ENCODE data around the gene TMEM271. TPM values are rescaled to one million over a fixed set of nuclear protein-coding genes. Genes with fewer than 3 reads are reported as not detected.

The TMEM271 gene
- total and polyA plus RNA-seq, 2 donors (not counting 1 experiment from before 2014, with no cell fraction given), result not detected

DNA sequence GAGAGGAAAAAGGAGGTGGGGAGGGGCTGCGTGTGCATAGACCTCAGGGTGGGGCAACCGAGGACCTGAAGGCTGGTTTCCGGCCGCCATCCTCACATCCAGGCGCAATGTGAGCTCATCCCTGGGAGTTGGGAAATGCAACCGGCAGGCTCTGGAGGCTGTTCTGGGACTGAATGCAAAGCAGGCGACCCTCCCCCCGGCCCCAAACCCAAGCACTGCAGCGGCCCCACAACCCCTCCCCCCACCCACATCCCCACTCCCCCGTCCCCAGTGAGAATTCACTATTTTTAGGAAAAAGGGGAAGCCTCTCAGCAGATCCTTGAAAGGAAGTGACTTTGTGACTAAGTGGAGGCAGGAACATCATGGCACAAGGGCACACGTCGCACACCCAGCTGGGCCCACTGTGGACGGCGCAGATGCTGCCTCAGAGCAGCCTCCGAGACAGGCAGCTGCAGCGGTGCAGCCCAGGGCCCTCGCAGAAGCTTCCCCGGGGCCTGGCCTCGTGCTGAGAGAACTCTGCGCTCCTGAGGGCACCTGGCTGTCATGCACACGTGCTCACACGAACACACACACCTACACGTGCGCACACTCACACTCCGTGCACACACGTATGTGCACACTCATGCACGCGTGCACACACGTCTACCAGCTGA is 47.9 kb upstream of the TMEM271 start:
- Histone ChIP-seq H3K4me1 (ENCODE audit: control insufficient read depth, extremely low read depth, insufficient read depth, low read length) (no peaks in the 10 kb centered on the region), H2AFZ (ENCODE audit: low read length) (no peak overlapping the region), H3K9me3 (ENCODE audit: control insufficient read depth, insufficient read depth, low read depth, low read length) (peaks cover 2% of the 10 kb centered on the region), H3K27ac (ENCODE audit: insufficient read depth, low read length) (no peak overlapping the region), H3K4me3 (replicated peaks in 1 of 4; ENCODE audit: control extremely low read depth in 1 of 4, insufficient read depth in 1 of 4, low read depth in 3 of 4, low read length in 4 of 4) (no peak overlapping the region), H3K36me3 (ENCODE audit: control insufficient read depth, insufficient read depth, low read length) (no peaks in the 10 kb centered on the region), H3K79me2 (ENCODE audit: control insufficient read depth, insufficient read depth, low read length) (no peaks in the 10 kb centered on the region), H3K9ac (ENCODE audit: insufficient read depth, low read length) (no peak overlapping the region), H4K20me1 (ENCODE audit: control insufficient read depth, extremely low read depth, insufficient read depth, low read length) (no peaks in the 10 kb centered on the region), H3K4me2 (ENCODE audit: extremely low read depth, insufficient read depth, low read length) (no peak overlapping the region), H3K27me3 (ENCODE audit: control insufficient read depth, insufficient read depth, low read length) (no peaks in the 10 kb centered on the region)
- DNase-seq (ENCODE audit: low read depth in 2 of 2), result no peak
- TF ChIP-seq, protein P1, sequence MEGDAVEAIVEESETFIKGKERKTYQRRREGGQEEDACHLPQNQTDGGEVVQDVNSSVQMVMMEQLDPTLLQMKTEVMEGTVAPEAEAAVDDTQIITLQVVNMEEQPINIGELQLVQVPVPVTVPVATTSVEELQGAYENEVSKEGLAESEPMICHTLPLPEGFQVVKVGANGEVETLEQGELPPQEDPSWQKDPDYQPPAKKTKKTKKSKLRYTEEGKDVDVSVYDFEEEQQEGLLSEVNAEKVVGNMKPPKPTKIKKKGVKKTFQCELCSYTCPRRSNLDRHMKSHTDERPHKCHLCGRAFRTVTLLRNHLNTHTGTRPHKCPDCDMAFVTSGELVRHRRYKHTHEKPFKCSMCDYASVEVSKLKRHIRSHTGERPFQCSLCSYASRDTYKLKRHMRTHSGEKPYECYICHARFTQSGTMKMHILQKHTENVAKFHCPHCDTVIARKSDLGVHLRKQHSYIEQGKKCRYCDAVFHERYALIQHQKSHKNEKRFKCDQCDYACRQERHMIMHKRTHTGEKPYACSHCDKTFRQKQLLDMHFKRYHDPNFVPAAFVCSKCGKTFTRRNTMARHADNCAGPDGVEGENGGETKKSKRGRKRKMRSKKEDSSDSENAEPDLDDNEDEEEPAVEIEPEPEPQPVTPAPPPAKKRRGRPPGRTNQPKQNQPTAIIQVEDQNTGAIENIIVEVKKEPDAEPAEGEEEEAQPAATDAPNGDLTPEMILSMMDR (conservative IDR thresholded peaks at IDR 0.05 in 1 of 2, IDR thresholded peaks at IDR 0.05 in 1 of 2; ENCODE audit: low read depth in 1 of 2, low read length in 2 of 2), result no peak

DNA sequence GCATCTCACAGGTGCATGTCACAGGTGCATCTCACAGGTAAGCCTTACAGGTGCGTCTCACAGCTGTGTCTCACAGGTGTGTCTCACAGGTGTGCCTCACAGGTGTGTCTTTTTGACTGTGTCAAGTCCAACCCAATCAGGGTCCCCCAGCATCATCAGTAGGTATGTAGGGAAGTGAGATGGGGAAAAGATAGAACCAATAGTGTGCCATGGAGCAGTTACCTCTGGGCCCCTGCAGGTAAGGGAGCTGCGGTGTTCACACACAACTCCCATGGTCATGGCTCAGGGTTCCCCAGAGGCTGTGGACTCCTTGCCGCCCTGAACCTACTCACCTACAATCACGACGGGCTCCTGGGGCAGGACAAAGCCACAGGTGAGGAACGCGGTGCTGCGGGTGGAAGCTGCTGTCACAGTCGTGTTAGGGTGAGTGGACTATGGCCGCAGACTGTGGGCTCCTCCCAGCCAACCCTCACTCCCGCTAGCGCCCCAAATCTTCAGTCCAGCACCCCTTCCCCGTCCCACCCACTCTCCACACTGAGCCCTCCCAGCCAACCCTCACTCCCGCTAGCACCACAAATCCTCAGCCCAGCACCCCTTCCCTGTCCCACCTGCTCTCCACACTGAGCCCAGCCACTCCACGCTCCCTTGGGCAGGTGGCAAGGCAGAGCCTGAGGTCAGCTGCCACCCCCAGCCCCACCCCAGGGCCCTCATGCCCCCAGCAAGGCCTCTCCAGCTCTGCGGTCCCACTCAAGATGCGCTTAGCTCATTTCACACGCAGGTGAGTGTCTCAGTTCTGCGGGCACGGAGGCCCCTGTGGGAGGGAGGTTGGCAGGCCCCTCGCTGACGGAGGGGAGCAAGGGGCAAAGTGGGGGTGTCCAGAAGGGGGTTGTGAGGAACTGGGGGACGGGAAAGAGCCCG is 47.2 kb upstream of the TMEM271 start:
- Histone ChIP-seq H3K4me2 (ENCODE audit: extremely low read depth, insufficient read depth, low read length) (no peak overlapping the region), H3K9ac (ENCODE audit: insufficient read depth, low read length) (no peak overlapping the region), H3K4me3 (replicated peaks in 1 of 4; ENCODE audit: control extremely low read depth in 1 of 4, insufficient read depth in 1 of 4, low read depth in 3 of 4, low read length in 4 of 4) (no peak overlapping the region), H2AFZ (ENCODE audit: low read length) (no peak overlapping the region), H3K79me2 (ENCODE audit: control insufficient read depth, insufficient read depth, low read length) (no peaks in the 10 kb centered on the region), H3K27ac (ENCODE audit: insufficient read depth, low read length) (no peak overlapping the region), H3K9me3 (ENCODE audit: control insufficient read depth, insufficient read depth, low read depth, low read length) (peaks cover 2% of the 10 kb centered on the region), H3K27me3 (ENCODE audit: control insufficient read depth, insufficient read depth, low read length) (no peaks in the 10 kb centered on the region), H3K36me3 (ENCODE audit: control insufficient read depth, insufficient read depth, low read length) (no peaks in the 10 kb centered on the region), H4K20me1 (ENCODE audit: control insufficient read depth, extremely low read depth, insufficient read depth, low read length) (no peaks in the 10 kb centered on the region), H3K4me1 (ENCODE audit: control insufficient read depth, extremely low read depth, insufficient read depth, low read length) (no peaks in the 10 kb centered on the region)
- TF ChIP-seq, protein P1 (conservative IDR thresholded peaks at IDR 0.05 in 1 of 2, IDR thresholded peaks at IDR 0.05 in 1 of 2; ENCODE audit: low read depth in 1 of 2, low read length in 2 of 2), result no peak
- no peak for TF ChIP-seq EZH2 (IDR thresholded peaks at IDR 0.05; ENCODE audit: low read length, missing control alignments)
- DNase-seq (ENCODE audit: low read depth in 2 of 2), result no peak
